GM12864 (cell line): ENCODE results near the gene PGAP3.

Source experiments
- DNase-seq: peaks from one replicate; pipeline ENCODE4 v3.0.0-alpha.2; 2011; ENCODE audit warnings: low read depth
- H3K4me3 ChIP-seq: 2 replicates; pipeline ENCODE4 v1.5.1; 2011; ENCODE audit warnings: mild to moderate bottlenecking, low read depth, low read length, control low read depth
- TF ChIP-seq, protein P1 (sequence below): IDR thresholded peaks from 2 replicates; pipeline ENCODE4 v1.5.1; 2011; ENCODE audit warnings: low read depth, mild to moderate bottlenecking, moderate library complexity, low read length, control low read depth, inconsistent platforms; ENCODE audit errors: missing control alignments

Gene PGAP3

DNA sequence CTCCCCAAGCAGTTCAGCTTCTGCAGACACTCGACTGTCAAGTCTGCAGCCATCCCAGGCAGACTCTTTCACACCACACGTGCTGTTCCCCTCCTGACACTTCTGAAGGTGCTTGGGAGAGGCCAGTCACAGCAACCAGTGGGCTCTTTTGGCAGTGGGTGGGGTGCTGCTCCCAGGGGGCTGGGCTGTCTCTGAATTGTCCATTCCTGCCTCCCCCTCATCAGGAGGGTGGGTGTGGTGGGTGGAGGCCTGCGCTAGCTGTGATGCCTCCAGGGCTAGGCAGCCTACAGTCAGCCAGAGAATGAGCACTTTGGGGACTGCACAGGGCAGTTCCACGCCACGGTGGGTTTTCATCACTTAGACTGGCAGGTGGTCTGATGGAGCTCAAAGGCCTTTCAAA, 40.6 kb downstream of the PGAP3 start:
- no peak for DNase-seq
- TF ChIP-seq, protein P1, sequence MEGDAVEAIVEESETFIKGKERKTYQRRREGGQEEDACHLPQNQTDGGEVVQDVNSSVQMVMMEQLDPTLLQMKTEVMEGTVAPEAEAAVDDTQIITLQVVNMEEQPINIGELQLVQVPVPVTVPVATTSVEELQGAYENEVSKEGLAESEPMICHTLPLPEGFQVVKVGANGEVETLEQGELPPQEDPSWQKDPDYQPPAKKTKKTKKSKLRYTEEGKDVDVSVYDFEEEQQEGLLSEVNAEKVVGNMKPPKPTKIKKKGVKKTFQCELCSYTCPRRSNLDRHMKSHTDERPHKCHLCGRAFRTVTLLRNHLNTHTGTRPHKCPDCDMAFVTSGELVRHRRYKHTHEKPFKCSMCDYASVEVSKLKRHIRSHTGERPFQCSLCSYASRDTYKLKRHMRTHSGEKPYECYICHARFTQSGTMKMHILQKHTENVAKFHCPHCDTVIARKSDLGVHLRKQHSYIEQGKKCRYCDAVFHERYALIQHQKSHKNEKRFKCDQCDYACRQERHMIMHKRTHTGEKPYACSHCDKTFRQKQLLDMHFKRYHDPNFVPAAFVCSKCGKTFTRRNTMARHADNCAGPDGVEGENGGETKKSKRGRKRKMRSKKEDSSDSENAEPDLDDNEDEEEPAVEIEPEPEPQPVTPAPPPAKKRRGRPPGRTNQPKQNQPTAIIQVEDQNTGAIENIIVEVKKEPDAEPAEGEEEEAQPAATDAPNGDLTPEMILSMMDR, result no peak
- no peak overlapping the region for H3K4me3 ChIP-seq

DNA sequence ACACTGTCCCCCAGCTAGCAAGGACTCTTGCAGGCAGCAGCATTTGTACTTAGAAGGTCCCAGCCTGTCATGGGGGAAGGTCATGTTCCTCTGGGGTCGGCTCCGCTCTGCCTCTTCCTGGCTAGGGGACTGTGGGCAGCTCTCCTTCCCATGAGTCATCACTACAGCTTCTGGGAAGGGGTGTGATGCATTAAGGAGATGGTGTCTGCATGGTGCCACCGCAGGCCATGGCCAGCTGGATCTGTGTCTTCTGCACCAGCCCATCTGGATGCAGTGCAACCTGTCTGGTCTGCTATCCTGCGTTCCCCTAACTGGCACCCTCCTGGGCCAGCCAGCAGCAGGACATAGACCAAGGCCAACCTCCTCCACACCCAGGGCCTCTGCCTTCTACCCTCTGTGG, 44.6 kb downstream of the PGAP3 start:
- DNase-seq, result no peak
- H3K4me3 ChIP-seq, result no peak overlapping the region
- TF ChIP-seq, protein P1, result no peak

DNA sequence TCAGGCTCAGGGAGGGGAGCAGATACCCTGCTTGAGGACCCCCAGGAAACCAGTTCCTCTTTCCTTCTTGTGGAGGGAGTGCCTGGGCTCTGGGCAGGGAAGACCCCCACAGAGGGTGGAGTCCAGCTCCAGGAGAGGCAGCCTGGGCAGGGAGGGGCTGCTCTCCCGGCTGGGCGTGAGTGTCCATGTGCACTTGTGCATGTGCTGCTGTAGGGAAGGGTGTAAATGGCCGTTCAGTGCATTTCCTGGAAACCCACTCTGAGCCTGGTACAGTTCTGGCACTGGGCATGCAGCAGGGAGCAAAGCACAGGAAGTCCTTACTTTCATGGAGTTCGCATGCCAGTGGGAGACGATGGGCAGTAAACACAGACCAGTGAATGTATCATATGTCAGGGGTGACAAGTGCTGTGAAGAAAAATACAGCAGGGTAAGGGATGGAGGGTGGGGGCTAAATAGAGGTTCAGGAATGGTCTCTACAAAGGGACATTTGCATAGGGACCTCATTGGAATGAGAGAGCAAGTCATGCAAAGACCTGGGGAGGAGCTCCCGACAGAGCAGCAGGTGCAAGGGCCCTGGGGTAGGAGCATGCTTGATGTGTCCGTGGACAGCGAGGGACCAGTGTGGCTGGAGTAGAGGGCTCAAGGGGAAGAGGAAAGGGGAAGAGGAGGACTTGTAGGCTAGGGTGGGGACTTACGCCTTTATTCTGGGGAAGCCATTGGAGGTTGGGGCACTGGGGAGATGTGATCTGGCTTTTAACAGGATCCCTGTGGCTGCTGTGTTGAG, 45.4 kb downstream of the PGAP3 start:
- TF ChIP-seq, protein P1, result no peak
- H3K4me3 ChIP-seq, result no peak overlapping the region
- DNase-seq, result no peak

DNA sequence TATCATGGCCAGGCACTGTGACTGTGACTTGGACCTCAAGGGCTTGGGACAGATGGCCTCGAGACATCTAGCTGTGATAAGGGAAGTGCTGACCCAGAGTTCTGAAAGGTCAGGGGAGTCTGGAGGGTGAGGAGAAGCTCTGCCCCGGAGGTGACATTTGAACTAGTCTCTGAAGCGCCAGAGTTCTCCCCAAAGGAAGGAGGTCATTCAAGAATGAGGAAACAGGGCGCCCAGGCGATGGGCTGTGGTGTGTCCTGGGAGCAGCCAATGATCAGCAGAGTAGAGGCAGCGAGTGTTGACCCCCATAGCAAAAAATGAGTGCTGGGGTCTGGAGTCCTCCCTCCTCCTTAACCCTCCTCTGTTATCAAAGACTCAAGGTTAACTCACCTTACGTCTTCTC, 46.0 kb downstream of the PGAP3 start:
- no peak overlapping the region for H3K4me3 ChIP-seq
- no peak for DNase-seq
- TF ChIP-seq, protein P1, result no peak

DNA sequence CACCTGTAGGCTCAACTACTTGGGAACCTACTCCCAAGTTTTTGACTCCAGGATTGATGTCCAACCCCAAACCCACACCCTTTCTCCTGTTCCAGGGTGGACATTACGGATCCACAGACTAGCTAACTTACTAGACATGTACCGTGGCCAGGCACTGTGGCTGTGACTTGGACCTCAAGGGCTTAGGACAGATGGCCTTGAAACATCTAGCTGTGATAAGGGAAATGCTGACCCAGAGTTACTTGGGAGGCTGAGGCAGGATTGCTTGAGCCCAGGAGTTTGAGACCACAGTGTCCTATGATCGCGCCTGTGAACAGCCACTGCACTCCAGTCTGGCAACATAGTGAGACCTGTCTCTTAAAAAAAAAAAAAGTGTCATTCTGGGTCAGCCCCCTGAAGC, 46.8 kb downstream of the PGAP3 start:
- H3K4me3 ChIP-seq, result no peak overlapping the region
- DNase-seq, result no peak
- TF ChIP-seq, protein P1, result no peak

DNA sequence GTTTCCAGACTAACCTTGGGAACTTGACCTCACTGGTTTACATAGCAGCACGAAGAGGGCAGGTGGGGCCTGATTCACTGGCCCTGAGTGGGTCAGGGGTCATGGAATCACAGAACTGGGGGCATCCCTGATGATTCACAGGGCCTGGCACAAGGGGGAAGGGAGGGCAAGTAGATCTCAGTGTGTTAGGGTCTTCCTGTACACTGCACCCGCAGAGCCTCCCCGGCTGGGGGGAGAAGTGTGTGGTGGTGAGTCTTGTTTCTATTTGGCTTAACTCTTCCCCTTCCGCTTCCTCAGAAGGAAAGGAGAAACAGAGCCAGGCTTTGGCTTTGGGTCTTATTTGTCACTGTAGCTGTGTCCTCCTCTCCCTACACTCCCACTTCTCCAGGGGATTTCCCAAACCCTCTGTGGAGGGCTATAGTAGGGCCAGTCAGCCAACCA, 47.2 kb downstream of the PGAP3 start:
- no peak overlapping the region for H3K4me3 ChIP-seq
- no peak for DNase-seq
- TF ChIP-seq, protein P1, result no peak
